A549 (cell line): ENCODE data around the gene SH3BGR. TPM values are rescaled to one million over a fixed set of nuclear protein-coding genes. Genes with fewer than 3 reads are reported as not detected.

Source experiments
- ATAC-seq, 2 experiments: fragments of 200-7000 bp in 1 of 2; fragments of >200 bp in 1 of 2; cut with Nextera tagmentation in 1 of 2; cut with Tn5 transposase in 1 of 2; 3 replicates each; pipeline versions ENCODE4 v1.8.0 to v1.9.1; 2018 to 2020; ENCODE audit warnings: mild to moderate bottlenecking in 1 of 2, moderate library complexity in 1 of 2
- CTCF ChIA-PET: fragments of 300-600 bp; sonication (Branson Sonifier 250); formaldehyde crosslinking; extraction: SDS; loops from one replicate; lab custom pipeline; 2021; ENCODE audit warnings: antibody characterized with exemption, inconsistent platforms; lab: Yijun Ruan, JAX
- POLR2A ChIA-PET: fragments of 350-600 bp; formaldehyde crosslinking; extraction: SDS; loops from one replicate; lab custom pipeline; 2021; ENCODE audit warnings: antibody characterized with exemption, inconsistent platforms; lab: Yijun Ruan, JAX
- DNase-seq, 2 experiments: peaks; one replicate each; pipeline versions ENCODE4 v3.0.0 to v3.0.0-alpha.2; 2011 to 2016; ENCODE audit warnings: low read depth in 1 of 2, low spot score in 1 of 2
- FAIRE-seq: peaks from 2 replicates; lab custom pipeline; 2011; peaks lifted over from hg19 to GRCh38; lab: Jason Lieb, UNC
- H3K27ac ChIP-seq, 2 experiments: fragments of >200 bp; sonication (Bioruptor Twin); formaldehyde crosslinking; 3 replicates each; pipeline ENCODE4 v1.5.1; 2016 to 2017
- H3K4me1 ChIP-seq: fragments of >200 bp; sonication (Bioruptor Twin); formaldehyde crosslinking; 3 replicates; pipeline ENCODE4 v1.6.1; 2016
- H3K4me2 ChIP-seq: fragments of >200 bp; sonication (Bioruptor Twin); formaldehyde crosslinking; 3 replicates; pipeline ENCODE4 v1.6.1; 2016
- H3K4me3 ChIP-seq: fragments of >200 bp; sonication (Bioruptor Twin); formaldehyde crosslinking; 3 replicates; pipeline ENCODE4 v1.5.1; 2016
- H3K9me3 ChIP-seq: fragments of >200 bp; sonication (Bioruptor Twin); formaldehyde crosslinking; 3 replicates; pipeline ENCODE4 v1.6.1; 2016
- CBX2 ChIP-seq: fragments of 200-600 bp; sonication (generic); IDR thresholded peaks from 2 replicates; pipeline ENCODE4 v1.6.1; 2016; ENCODE audit warnings: low read depth, mild to moderate bottlenecking, borderline replicate concordance
- CBX8 ChIP-seq: fragments of 200-600 bp; sonication (generic); IDR thresholded peaks from 2 replicates; pipeline ENCODE4 v1.6.1; 2016
- CHD2 ChIP-seq: fragments of 150-350 bp; IDR thresholded peaks from 2 replicates; pipeline ENCODE4 v1.6.1; 2014; ENCODE audit warnings: low read length; ENCODE audit not compliant: partially characterized antibody
- CTCF ChIP-seq: fragments of >200 bp; sonication (Bioruptor Twin); formaldehyde crosslinking; IDR thresholded peaks from 3 replicates; pipeline ENCODE4 v1.5.1; 2016
- EP300 ChIP-seq, 2 experiments: fragments of >200 bp; sonication (Bioruptor Twin); formaldehyde crosslinking; IDR thresholded peaks; 2 replicates in 1 of 2; 3 replicates in 1 of 2; pipeline ENCODE4 v1.6.1; 2016 to 2017
- FOSB ChIP-seq: fragments of 250-450 bp; sonication (Bioruptor Pico); IDR thresholded peaks from 2 replicates; pipeline ENCODE4 v1.5.0; 2020; ENCODE audit warnings: mild to moderate bottlenecking, moderate library complexity
- FOSL2 ChIP-seq, 2 experiments: fragments of 450-650 bp in 1 of 2; fragments of >200 bp in 1 of 2; sonication (Bioruptor Twin) in 1 of 2; formaldehyde crosslinking; IDR thresholded peaks; 2 replicates each; pipeline versions ENCODE4 v1.5.0 to v1.6.1; 2016 to 2020; ENCODE audit warnings: mild to moderate bottlenecking in 1 of 2, moderate library complexity in 1 of 2
- FOXS1 ChIP-seq: fragments of 250-450 bp; sonication (Bioruptor Pico); IDR thresholded peaks from 2 replicates; pipeline ENCODE4 v1.5.0; 2020; ENCODE audit warnings: mild to moderate bottlenecking, moderate library complexity
- HDAC2 ChIP-seq: fragments of 200-600 bp; sonication (generic); IDR thresholded peaks from 2 replicates; pipeline ENCODE4 v1.6.1; 2016
- HMGXB4 ChIP-seq: fragments of 250-450 bp; sonication (Bioruptor Pico); IDR thresholded peaks from 2 replicates; pipeline ENCODE4 v1.5.0; 2021; ENCODE audit warnings: mild to moderate bottlenecking, moderate library complexity, borderline replicate concordance
- HOXA7 ChIP-seq: fragments of 250-450 bp; sonication (Bioruptor Pico); IDR thresholded peaks from 2 replicates; pipeline ENCODE4 v1.5.0; 2020; ENCODE audit warnings: mild to moderate bottlenecking, moderate library complexity
- JUN ChIP-seq, 2 experiments: fragments of >200 bp; sonication (Bioruptor Twin); formaldehyde crosslinking; IDR thresholded peaks; 2 replicates in 1 of 2; 3 replicates in 1 of 2; pipeline ENCODE4 v1.6.1; 2016 to 2017
- JUNB ChIP-seq: fragments of >200 bp; sonication (Bioruptor Twin); formaldehyde crosslinking; IDR thresholded peaks from 2 replicates; pipeline ENCODE4 v1.6.1; 2016
- RCOR1 ChIP-seq: fragments of 150-350 bp; IDR thresholded peaks from 2 replicates; pipeline ENCODE4 v1.6.1; 2014; ENCODE audit warnings: antibody characterized with exemption, low read length, low read depth
- RFX5 ChIP-seq: fragments of 450-650 bp; IDR thresholded peaks from 2 replicates; pipeline ENCODE4 v1.7.1; 2014; ENCODE audit warnings: antibody characterized with exemption, mild to moderate bottlenecking, moderate library complexity
- SMC3 ChIP-seq: fragments of >200 bp; sonication (Bioruptor Twin); formaldehyde crosslinking; IDR thresholded peaks from 3 replicates; pipeline ENCODE4 v1.6.1; 2018; ENCODE audit warnings: inconsistent platforms
- TFCP2L1 ChIP-seq: fragments of 250-450 bp; sonication (Bioruptor Pico); IDR thresholded peaks from 2 replicates; pipeline ENCODE4 v1.5.0; 2021; ENCODE audit warnings: mild to moderate bottlenecking
- ZSCAN20 ChIP-seq: fragments of 250-450 bp; sonication (Bioruptor Pico); IDR thresholded peaks from 2 replicates; pipeline ENCODE4 v1.8.0; 2022; ENCODE audit warnings: mild to moderate bottlenecking, moderate library complexity
- WGBS: methylation state at CpG from one replicate; pipeline ENCODE4 v1.1.6; 2017; ENCODE audit errors: missing lambda C conversion rate; 5-methylcytosine and 5-hydroxymethylcytosine counted together
- polyA plus RNA-seq, 4 experiments: library from polyadenylated mRNA; depleted of rRNA in 3 of 4; stranded (reverse); fragments of >200 nt; fragmentation: RNase III in 1 of 4; extraction: RNeasy Plus Mini Kit Qiagen cat#74134 plus additional on column Dnase treatment in 1 of 4; gene quantifications; 2 replicates in 3 of 4; 3 replicates in 1 of 4; pipeline ENCODE4 v1.2.3, GENCODE V29; 2011 to 2017
- TF ChIP-seq, protein P1 (sequence below): fragments of >200 bp; sonication (Bioruptor Twin); formaldehyde crosslinking; IDR thresholded peaks from 3 replicates; pipeline ENCODE4 v1.6.1; 2016
- TF ChIP-seq, protein P2 (sequence below): IDR thresholded peaks from 2 replicates; pipeline ENCODE4 v1.6.1; 2012
- TF ChIP-seq, protein P3 (sequence below): fragments of 250-450 bp; sonication (Bioruptor Pico); IDR thresholded peaks from 2 replicates; pipeline ENCODE4 v1.5.0; 2020; ENCODE audit warnings: low read depth, mild to moderate bottlenecking, moderate library complexity

The SH3BGR gene
- polyA plus RNA-seq, 2 of the 4 experiments (the other 2 are of a cell fraction): 1.0 to 3.0 TPM

- TF ChIP-seq, protein P1, sequence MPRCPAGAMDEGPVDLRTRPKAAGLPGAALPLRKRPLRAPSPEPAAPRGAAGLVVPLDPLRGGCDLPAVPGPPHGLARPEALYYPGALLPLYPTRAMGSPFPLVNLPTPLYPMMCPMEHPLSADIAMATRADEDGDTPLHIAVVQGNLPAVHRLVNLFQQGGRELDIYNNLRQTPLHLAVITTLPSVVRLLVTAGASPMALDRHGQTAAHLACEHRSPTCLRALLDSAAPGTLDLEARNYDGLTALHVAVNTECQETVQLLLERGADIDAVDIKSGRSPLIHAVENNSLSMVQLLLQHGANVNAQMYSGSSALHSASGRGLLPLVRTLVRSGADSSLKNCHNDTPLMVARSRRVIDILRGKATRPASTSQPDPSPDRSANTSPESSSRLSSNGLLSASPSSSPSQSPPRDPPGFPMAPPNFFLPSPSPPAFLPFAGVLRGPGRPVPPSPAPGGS: no peak
Measured at GRCh38 chr21:39502631-39503030, 50.9 kb downstream of the SH3BGR start (continued).

DNA sequence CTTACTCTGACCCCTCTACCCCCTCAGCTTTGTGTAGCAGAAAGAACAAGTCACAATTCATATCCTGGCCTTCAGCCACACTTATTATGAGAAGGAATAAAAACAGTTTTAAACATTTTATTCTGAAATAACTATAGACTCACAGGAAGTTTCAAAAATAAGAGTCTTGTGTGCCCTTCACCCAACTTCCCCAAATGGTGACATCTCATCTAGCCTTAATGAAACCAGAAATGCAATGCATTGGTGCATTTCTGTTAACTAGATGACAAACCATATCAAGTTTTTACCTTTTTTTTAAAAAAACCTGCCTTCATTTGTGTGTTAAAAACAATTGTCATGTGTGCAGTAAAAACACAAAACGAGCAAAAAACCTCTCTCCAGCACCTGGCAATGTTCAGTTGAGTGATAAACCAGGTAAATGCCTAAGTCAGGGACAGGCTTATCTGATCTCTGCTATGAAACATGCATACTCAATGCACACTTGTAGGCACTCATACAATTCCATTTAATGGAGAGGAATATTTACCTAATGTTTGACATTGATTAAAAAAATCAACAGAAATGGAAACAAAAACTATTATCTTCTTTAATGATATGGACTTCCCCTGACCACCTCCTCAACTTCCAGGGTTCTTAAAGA, 51.5 kb downstream of the SH3BGR start:
- ATAC-seq: no peak
- no peak for FAIRE-seq
- H3K4me2 ChIP-seq: no peak overlapping the region
- 13% methylated on average over 1 of the region's 1 CpG for WGBS
- TF ChIP-seq JUNB: no peak
- TF ChIP-seq CTCF: no peak
- TF ChIP-seq FOSL2 (IDR thresholded peaks at IDR 0.05): no peak
- no peak for TF ChIP-seq FOSL2 (CRISPR knock-in tag; IDR thresholded peaks at IDR 0.05)
- no peak for TF ChIP-seq EP300 (IDR thresholded peaks at IDR 0.05)
- no peak for TF ChIP-seq CBX8
- TF ChIP-seq SMC3: no peak
- no peak for TF ChIP-seq RFX5
- TF ChIP-seq HOXA7 (CRISPR knock-in tag): no peak
- no peak for TF ChIP-seq FOSB
- no peak for TF ChIP-seq CHD2
- no peak for TF ChIP-seq HDAC2
- no peak for TF ChIP-seq RCOR1
- TF ChIP-seq TFCP2L1: no peak
- TF ChIP-seq, protein P2, sequence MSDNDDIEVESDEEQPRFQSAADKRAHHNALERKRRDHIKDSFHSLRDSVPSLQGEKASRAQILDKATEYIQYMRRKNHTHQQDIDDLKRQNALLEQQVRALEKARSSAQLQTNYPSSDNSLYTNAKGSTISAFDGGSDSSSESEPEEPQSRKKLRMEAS: no peak
- TF ChIP-seq HMGXB4 (CRISPR knock-in tag): no peak
- TF ChIP-seq ZSCAN20 (CRISPR knock-in tag): no peak
- TF ChIP-seq JUN (IDR thresholded peaks at IDR 0.05): no peak
- POLR2A ChIA-PET: no interaction called here
- H3K4me1 ChIP-seq: no peaks in the 10 kb centered on the region
- H3K4me3 ChIP-seq: no peak overlapping the region
- no peak for DNase-seq
- H3K9me3 ChIP-seq: no peaks in the 10 kb centered on the region
- no peak overlapping the region for H3K27ac ChIP-seq
- CTCF ChIA-PET: interaction anchor here (1.0 to 1.8 kb wide), 3 partner anchors 15 to 213 kb away, joined by 3 to 7 read pairs (median 3); no protein-coding TSS in a partner anchor

GRCh38 chr21:39504230-39504629, 52.5 kb downstream of the SH3BGR start:
- WGBS: 42% methylated on average over 6 of the region's 6 CpGs
- ChIA-PET POLR2A (no interaction called here), CTCF (interaction anchor here (1.4 kb wide), 1 partner anchor 126 kb away, joined by 3 read pairs; no protein-coding TSS in a partner anchor)
- no peaks in the 10 kb centered on the region for H3K9me3 ChIP-seq
- no peaks in the 10 kb centered on the region for H3K4me1 ChIP-seq
- H3K4me3 ChIP-seq: no peak overlapping the region
- TF ChIP-seq CBX2 (no peak), FOXS1 (CRISPR knock-in tag) (no peak), FOSL2 (IDR thresholded peaks at IDR 0.05) (no peak), FOSL2 (CRISPR knock-in tag; IDR thresholded peaks at IDR 0.05) (no peak), HMGXB4 (CRISPR knock-in tag) (no peak)
- TF ChIP-seq, protein P3, sequence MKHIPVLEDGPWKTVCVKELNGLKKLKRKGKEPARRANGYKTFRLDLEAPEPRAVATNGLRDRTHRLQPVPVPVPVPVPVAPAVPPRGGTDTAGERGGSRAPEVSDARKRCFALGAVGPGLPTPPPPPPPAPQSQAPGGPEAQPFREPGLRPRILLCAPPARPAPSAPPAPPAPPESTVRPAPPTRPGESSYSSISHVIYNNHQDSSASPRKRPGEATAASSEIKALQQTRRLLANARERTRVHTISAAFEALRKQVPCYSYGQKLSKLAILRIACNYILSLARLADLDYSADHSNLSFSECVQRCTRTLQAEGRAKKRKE (CRISPR knock-in tag): no peak
- TF ChIP-seq, protein P1: no peak
- no peak overlapping the region for H3K4me2 ChIP-seq
- no peak for FAIRE-seq
- DNase-seq: no peak
- H3K27ac ChIP-seq: no peak overlapping the region
- no peak for ATAC-seq
